HAP-1 (cell line): ENCODE measurements around the gene HNRNPF.
"Not testable (repeated sequence)": the region's sequence is repeated elsewhere in the genome, so short reads cannot be mapped to it uniquely, and the experiment has no call there.

ENCODE experiments used
- DNase-seq, 2 experiments: peaks; one replicate each; pipeline ENCODE4 v3.0.0-alpha.2; 2016 to 2020; ENCODE audit warnings: low spot score in 2 of 2
- H3K27me3 ChIP-seq: fragments of 250-450 bp; sonication (Bioruptor Pico); 2 replicates; pipeline ENCODE4 v1.5.1; 2020; ENCODE audit warnings: low read depth, mild to moderate bottlenecking, moderate library complexity
- H3K36me3 ChIP-seq: fragments of 250-450 bp; sonication (Bioruptor Pico); replicated peaks from 2 replicates; pipeline ENCODE4 v1.5.1; 2020; ENCODE audit warnings: mild to moderate bottlenecking
- H3K4me1 ChIP-seq: fragments of 250-450 bp; sonication (Bioruptor Pico); 2 replicates; pipeline ENCODE4 v1.5.1; 2020; ENCODE audit warnings: mild to moderate bottlenecking
- H3K4me3 ChIP-seq: fragments of 250-450 bp; sonication (Bioruptor Pico); 2 replicates; pipeline ENCODE4 v1.5.1; 2020; ENCODE audit warnings: mild to moderate bottlenecking, moderate library complexity
- H3K9me3 ChIP-seq: fragments of 250-450 bp; sonication (Bioruptor Pico); 2 replicates; pipeline ENCODE4 v1.5.1; 2020; ENCODE audit warnings: mild to moderate bottlenecking, moderate library complexity
- in situ Hi-C: fragments of 300-500 bp; cut with MboI; formaldehyde crosslinking; loops from 3 replicates; pipeline ENCODE4 v1.14.3; 2020; ENCODE audit warnings: low sequenced_read_pairs, inconsistent platforms, mixed read lengths

Gene HNRNPF

GRCh38 chr10:43396928-43397624, 11.9 kb downstream of the HNRNPF start:
- Histone ChIP-seq H3K36me3 (peaks cover 65% of the 10 kb centered on the region), H3K27me3 (no peaks in the 10 kb centered on the region), H3K4me1 (peaks cover 56% of the 10 kb centered on the region), H3K4me3 (peak overlapping the region; percentile 67), H3K9me3 (no peaks in the 10 kb centered on the region)
- in situ Hi-C loops, result no loop called here
- DNase-seq, result peak; percentile 89 to 92

- Histone ChIP-seq H3K4me1 (peaks cover 48% of the 10 kb centered on the region), H3K36me3 (peaks cover 70% of the 10 kb centered on the region)
These were observed 12.7 kb downstream of the HNRNPF start for GRCh38 chr10:43396061-43396927.

GRCh38 chr10:43395571-43396060, 13.4 kb downstream of the HNRNPF start:
- H3K9me3 ChIP-seq, result no peaks in the 10 kb centered on the region
- peak overlapping the region; percentile 67 for H3K4me3 ChIP-seq
- peaks cover 74% of the 10 kb centered on the region for H3K36me3 ChIP-seq

More at GRCh38 chr10:43396061-43396927, 12.7 kb downstream of the HNRNPF start:
- H3K9me3 ChIP-seq, result no peaks in the 10 kb centered on the region
- H3K4me3 ChIP-seq, result peak overlapping the region; percentile 67
- peak; percentile 78 to 92 for DNase-seq
- in situ Hi-C loops, result no loop called here
- no peaks in the 10 kb centered on the region for H3K27me3 ChIP-seq

GRCh38 chr10:43394868-43395267, 14.1 kb downstream of the HNRNPF start:
- H3K27me3 ChIP-seq, result no peaks in the 10 kb centered on the region
- in situ Hi-C loops, result no loop called here
- peaks cover 77% of the 10 kb centered on the region for H3K36me3 ChIP-seq
- H3K9me3 ChIP-seq, result no peaks in the 10 kb centered on the region
- H3K4me3 ChIP-seq, result peak overlapping the region; percentile 67
- DNase-seq, result no peak
- H3K4me1 ChIP-seq, result peaks cover 34% of the 10 kb centered on the region

More at GRCh38 chr10:43395571-43396060, 13.4 kb downstream of the HNRNPF start:
- H3K27me3 ChIP-seq, result no peaks in the 10 kb centered on the region
- DNase-seq, result peak in 1 of 2 experiments; percentile 66
- H3K4me1 ChIP-seq, result peaks cover 42% of the 10 kb centered on the region
- in situ Hi-C loops, result no loop called here

- Histone ChIP-seq H3K36me3 (peaks cover 82% of the 10 kb centered on the region), H3K4me1 (peaks cover 23% of the 10 kb centered on the region), H3K4me3 (no peak overlapping the region), H3K9me3 (no peaks in the 10 kb centered on the region), H3K27me3 (no peaks in the 10 kb centered on the region)
- DNase-seq, result no peak
- in situ Hi-C loops, result no loop called here
These were observed 15.2 kb downstream of the HNRNPF start for GRCh38 chr10:43393606-43394360.

GRCh38 chr10:43393186-43393585, 15.8 kb downstream of the HNRNPF start:
- H3K9me3 ChIP-seq, H3K4me3 ChIP-seq, H3K27me3 ChIP-seq, in situ Hi-C loops, DNase-seq: not testable (repeated sequence)
- peaks cover 18% of the 10 kb centered on the region for H3K4me1 ChIP-seq
- peaks cover 83% of the 10 kb centered on the region for H3K36me3 ChIP-seq

GRCh38 chr10:43392748-43393147, 16.2 kb downstream of the HNRNPF start:
- Histone ChIP-seq H3K4me1 (peaks cover 17% of the 10 kb centered on the region), H3K27me3 (no peaks in the 10 kb centered on the region), H3K9me3 (no peaks in the 10 kb centered on the region), H3K4me3 (no peak overlapping the region), H3K36me3 (peaks cover 88% of the 10 kb centered on the region)
- no peak for DNase-seq
- in situ Hi-C loops, result no loop called here

GRCh38 chr10:43391496-43391895, 17.5 kb downstream of the HNRNPF start:
- Histone ChIP-seq H3K36me3 (peaks cover 100% of the 10 kb centered on the region), H3K27me3 (no peaks in the 10 kb centered on the region), H3K4me3 (no peak overlapping the region), H3K4me1 (peaks cover 13% of the 10 kb centered on the region), H3K9me3 (no peaks in the 10 kb centered on the region)
- in situ Hi-C loops, result no loop called here
- DNase-seq, result no peak

GRCh38 chr10:43390759-43391158, 18.2 kb downstream of the HNRNPF start:
- no peak overlapping the region for H3K4me3 ChIP-seq
- no peaks in the 10 kb centered on the region for H3K27me3 ChIP-seq
- H3K4me1 ChIP-seq, result peaks cover 13% of the 10 kb centered on the region
- peaks cover 100% of the 10 kb centered on the region for H3K36me3 ChIP-seq
- no peaks in the 10 kb centered on the region for H3K9me3 ChIP-seq
- DNase-seq, result peak in 1 of 2 experiments; percentile 50
- in situ Hi-C loops, result no loop called here

- Histone ChIP-seq H3K4me3 (no peak overlapping the region), H3K27me3 (no peaks in the 10 kb centered on the region), H3K36me3 (peaks cover 100% of the 10 kb centered on the region), H3K4me1 (peaks cover 11% of the 10 kb centered on the region), H3K9me3 (no peaks in the 10 kb centered on the region)
- DNase-seq, result no peak
- in situ Hi-C loops, result no loop called here
These were observed 18.7 kb downstream of the HNRNPF start for GRCh38 chr10:43390333-43390732.

GRCh38 chr10:43389867-43390266, 19.1 kb downstream of the HNRNPF start:
- H3K4me3 ChIP-seq, result no peak overlapping the region
- H3K9me3 ChIP-seq, result no peaks in the 10 kb centered on the region
- in situ Hi-C loops, result no loop called here
- peaks cover 7% of the 10 kb centered on the region for H3K4me1 ChIP-seq
- peaks cover 100% of the 10 kb centered on the region for H3K36me3 ChIP-seq
- DNase-seq, result no peak
- no peaks in the 10 kb centered on the region for H3K27me3 ChIP-seq

GRCh38 chr10:43387678-43388032, 21.3 kb downstream of the HNRNPF start:
- H3K36me3 ChIP-seq, result peaks cover 78% of the 10 kb centered on the region
- H3K4me1 ChIP-seq, result no peaks in the 10 kb centered on the region
- H3K4me3 ChIP-seq, result no peak overlapping the region
- H3K9me3 ChIP-seq, result no peaks in the 10 kb centered on the region
- no peaks in the 10 kb centered on the region for H3K27me3 ChIP-seq
- no peak for DNase-seq
- in situ Hi-C loops, result no loop called here

- Histone ChIP-seq H3K9me3 (no peaks in the 10 kb centered on the region), H3K36me3 (peaks cover 72% of the 10 kb centered on the region), H3K27me3 (no peaks in the 10 kb centered on the region), H3K4me1 (no peaks in the 10 kb centered on the region), H3K4me3 (no peak overlapping the region)
- in situ Hi-C loops, result no loop called here
- no peak for DNase-seq
These were observed 21.9 kb downstream of the HNRNPF start for GRCh38 chr10:43386981-43387677.
